ENCODE results near the gene PARD3. TPM values are rescaled to one million over a fixed set of nuclear protein-coding genes. Genes with fewer than 3 reads are reported as not detected.

The PARD3 gene
- total RNA-seq, 4 donors from 2014 or later, result 150 to 172 (median 165) TPM

DNA sequence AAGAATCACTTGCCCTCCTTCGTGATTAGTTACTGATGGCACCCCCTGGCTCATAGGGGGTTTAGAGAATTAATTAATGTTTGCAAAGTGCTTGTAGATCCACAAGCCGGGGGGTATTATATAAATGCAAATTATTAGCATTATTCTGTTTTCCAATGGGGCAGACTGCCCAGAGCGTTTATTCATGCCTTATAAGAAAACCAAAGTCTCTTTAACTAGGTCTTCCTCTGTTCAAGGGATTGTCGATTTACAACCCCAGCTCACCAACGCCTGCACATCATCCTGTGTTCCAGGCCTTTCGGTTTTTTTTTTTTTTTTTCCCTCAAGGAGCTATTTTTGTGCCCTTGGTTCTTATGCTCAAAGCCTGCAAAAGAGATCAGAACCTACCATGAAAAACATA lies 630.7 kb downstream of the PARD3 start:
- TF ChIP-seq, protein P1, sequence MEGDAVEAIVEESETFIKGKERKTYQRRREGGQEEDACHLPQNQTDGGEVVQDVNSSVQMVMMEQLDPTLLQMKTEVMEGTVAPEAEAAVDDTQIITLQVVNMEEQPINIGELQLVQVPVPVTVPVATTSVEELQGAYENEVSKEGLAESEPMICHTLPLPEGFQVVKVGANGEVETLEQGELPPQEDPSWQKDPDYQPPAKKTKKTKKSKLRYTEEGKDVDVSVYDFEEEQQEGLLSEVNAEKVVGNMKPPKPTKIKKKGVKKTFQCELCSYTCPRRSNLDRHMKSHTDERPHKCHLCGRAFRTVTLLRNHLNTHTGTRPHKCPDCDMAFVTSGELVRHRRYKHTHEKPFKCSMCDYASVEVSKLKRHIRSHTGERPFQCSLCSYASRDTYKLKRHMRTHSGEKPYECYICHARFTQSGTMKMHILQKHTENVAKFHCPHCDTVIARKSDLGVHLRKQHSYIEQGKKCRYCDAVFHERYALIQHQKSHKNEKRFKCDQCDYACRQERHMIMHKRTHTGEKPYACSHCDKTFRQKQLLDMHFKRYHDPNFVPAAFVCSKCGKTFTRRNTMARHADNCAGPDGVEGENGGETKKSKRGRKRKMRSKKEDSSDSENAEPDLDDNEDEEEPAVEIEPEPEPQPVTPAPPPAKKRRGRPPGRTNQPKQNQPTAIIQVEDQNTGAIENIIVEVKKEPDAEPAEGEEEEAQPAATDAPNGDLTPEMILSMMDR (IDR thresholded peaks at IDR 0.05), result no peak
- no peak for TF ChIP-seq POLR2A (IDR thresholded peaks at IDR 0.05)
- no peak for DNase-seq (ENCODE audit: low spot score in 2 of 2)
- no peak overlapping the region for H3K4me3 ChIP-seq (ENCODE audit: low read depth, poor library complexity, severe bottlenecking)
- 80 to 89% methylated on average over 6 of the region's 6 CpGs for WGBS, 2 donors
- intact Hi-C loops (cut with DNase I; ENCODE audit: low total_unique reads), result no loop called here

DNA sequence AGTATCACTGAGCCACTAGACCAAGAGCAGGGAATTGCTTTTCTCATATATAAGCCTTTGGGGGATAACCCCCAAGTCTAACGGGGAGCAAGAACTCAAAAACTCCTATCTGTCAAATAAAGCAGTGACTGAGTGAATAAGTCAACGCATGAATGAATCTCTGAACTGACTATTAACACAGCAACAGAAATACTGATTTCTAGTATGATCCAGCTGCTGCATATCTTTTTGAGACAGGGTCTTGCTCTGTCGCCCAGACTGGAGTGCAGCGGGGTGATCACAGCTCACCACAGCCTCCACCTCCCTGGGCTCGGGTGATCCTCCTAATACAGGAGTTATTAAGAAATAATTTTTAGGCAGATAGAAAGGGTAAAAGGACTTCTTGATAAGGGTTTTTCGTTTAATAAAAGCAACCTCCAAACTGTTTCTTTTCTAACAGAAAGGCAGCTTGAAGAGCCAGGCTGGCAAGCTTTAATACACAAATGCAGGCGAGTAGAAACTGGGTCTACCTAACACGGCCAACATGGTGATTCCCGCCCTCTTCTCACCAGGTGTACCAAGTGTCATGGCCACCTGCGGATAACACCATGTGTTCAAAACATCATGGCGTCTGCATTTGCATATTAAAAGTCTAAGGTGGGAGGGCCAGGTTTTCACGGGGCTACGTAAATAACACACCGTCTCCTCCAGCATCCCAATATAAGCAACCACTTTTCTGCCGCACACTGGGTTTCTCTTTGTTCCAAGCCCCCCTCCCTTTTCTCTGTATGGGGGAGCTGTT lies 631.9 kb downstream of the PARD3 start:
- no peak overlapping the region for H3K4me3 ChIP-seq (ENCODE audit: low read depth, poor library complexity, severe bottlenecking)
- intact Hi-C loops (cut with DNase I; ENCODE audit: low total_unique reads), result no loop called here
- DNase-seq (ENCODE audit: low spot score in 2 of 2), result no peak
- TF ChIP-seq POLR2A (IDR thresholded peaks at IDR 0.05), result no peak
- TF ChIP-seq, protein P1 (IDR thresholded peaks at IDR 0.05), result no peak
- 94 to 95% methylated on average over 15 of the region's 15 CpGs for WGBS, 2 donors

DNA sequence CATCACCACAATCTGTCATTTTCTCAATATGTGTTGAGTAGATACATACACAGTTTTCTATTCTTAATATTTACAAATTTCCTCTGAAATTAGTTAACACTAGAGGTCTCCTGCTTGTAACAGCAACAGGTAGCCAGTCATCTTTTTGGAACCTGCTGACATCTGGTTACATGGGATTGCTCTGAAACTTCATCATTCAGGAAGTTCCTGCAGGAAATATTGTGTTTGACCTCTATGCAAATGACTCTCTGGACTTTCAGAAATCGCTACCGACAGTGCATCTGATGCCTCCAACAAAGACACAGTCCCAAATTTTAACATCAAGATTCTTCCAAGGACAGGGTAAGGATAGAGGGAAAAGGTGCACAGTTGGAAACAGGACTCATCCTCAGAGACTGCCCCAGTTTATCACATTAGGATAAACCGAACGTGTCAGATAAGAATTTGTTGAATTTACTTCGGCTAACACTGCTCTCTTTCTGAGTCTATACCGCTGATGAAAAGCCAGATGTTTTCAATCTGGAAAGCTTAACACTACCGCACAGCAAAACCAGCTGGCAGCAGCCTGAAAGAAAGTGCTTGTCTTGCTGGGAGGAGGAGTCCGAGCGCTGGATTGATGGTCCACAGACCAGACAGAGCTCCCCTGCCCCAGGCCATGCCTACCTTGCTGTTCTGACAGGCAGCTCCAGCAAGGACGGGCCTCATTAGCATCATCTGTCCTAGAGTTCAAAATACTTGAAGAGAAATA lies 633.4 kb downstream of the PARD3 start:
- WGBS, 2 donors, result 33 to 37% methylated on average over 10 of the region's 10 CpGs
- H3K4me3 ChIP-seq (ENCODE audit: low read depth, poor library complexity, severe bottlenecking), result no peak overlapping the region
- no peak for TF ChIP-seq POLR2A (IDR thresholded peaks at IDR 0.05)
- TF ChIP-seq, protein P1 (IDR thresholded peaks at IDR 0.05), result no peak
- no peak for DNase-seq (ENCODE audit: low spot score in 2 of 2)
- intact Hi-C loops (cut with DNase I; ENCODE audit: low total_unique reads), result no loop called here

DNA sequence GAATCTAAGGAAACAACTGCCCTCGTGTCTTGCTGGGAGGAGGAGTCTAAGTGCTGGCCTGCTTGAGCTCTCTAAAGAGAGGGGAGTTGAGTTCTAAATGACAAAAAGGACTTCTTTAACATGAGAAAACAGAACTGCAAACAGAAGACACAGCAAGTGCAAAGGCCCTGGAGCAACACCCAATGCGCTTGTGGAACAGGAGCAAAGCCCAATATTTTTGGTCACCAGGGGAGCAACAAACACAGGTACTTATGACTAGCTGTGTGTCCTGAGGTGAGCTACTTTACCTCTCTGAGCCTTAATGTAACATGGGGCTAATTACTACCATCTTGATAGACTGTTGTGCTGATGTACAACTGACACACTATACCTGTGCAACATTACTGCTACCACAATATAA lies 634.3 kb downstream of the PARD3 start:
- no peak for DNase-seq (ENCODE audit: low spot score in 2 of 2)
- intact Hi-C loops (cut with DNase I; ENCODE audit: low total_unique reads), result no loop called here
- 93 to 97% methylated on average over 2 of the region's 2 CpGs for WGBS, 2 donors
- H3K4me3 ChIP-seq (ENCODE audit: low read depth, poor library complexity, severe bottlenecking), result no peak overlapping the region
- no peak for TF ChIP-seq POLR2A (IDR thresholded peaks at IDR 0.05)
- TF ChIP-seq, protein P1 (IDR thresholded peaks at IDR 0.05), result no peak

DNA sequence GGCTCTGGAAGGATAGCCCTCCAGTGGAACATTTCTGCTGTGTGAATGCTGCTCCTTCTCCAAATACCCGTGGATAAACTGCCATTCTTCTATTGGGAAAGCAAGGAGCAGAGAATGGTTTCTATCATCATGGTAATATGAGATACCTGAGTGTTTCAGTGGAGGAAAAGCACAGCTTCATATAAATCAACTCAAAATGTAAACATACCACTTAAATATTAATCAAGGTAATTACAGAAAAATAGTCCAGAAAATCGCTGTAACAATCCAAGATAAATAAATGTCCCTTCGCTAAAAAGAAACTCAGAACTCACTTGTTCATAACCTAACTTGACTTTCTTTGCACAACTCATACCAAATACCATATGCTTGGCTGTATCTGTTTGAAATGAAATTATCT lies 635.8 kb downstream of the PARD3 start:
- intact Hi-C loops (cut with DNase I; ENCODE audit: low total_unique reads), result no loop called here

More for the DNA sequence above, 635.8 kb downstream of the PARD3 start:
- 90 to 92% methylated on average over 3 of the region's 3 CpGs for WGBS, 2 donors
- H3K4me3 ChIP-seq (ENCODE audit: low read depth, poor library complexity, severe bottlenecking), result no peak overlapping the region
- DNase-seq (ENCODE audit: low spot score in 2 of 2), result no peak
- TF ChIP-seq, protein P1 (IDR thresholded peaks at IDR 0.05), result no peak
- TF ChIP-seq POLR2A (IDR thresholded peaks at IDR 0.05), result no peak
